ENCODE results near the gene CXorf38.

CXorf38 gene, protein sequence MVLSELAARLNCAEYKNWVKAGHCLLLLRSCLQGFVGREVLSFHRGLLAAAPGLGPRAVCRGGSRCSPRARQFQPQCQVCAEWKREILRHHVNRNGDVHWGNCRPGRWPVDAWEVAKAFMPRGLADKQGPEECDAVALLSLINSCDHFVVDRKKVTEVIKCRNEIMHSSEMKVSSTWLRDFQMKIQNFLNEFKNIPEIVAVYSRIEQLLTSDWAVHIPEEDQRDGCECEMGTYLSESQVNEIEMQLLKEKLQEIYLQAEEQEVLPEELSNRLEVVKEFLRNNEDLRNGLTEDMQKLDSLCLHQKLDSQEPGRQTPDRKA

DNA sequence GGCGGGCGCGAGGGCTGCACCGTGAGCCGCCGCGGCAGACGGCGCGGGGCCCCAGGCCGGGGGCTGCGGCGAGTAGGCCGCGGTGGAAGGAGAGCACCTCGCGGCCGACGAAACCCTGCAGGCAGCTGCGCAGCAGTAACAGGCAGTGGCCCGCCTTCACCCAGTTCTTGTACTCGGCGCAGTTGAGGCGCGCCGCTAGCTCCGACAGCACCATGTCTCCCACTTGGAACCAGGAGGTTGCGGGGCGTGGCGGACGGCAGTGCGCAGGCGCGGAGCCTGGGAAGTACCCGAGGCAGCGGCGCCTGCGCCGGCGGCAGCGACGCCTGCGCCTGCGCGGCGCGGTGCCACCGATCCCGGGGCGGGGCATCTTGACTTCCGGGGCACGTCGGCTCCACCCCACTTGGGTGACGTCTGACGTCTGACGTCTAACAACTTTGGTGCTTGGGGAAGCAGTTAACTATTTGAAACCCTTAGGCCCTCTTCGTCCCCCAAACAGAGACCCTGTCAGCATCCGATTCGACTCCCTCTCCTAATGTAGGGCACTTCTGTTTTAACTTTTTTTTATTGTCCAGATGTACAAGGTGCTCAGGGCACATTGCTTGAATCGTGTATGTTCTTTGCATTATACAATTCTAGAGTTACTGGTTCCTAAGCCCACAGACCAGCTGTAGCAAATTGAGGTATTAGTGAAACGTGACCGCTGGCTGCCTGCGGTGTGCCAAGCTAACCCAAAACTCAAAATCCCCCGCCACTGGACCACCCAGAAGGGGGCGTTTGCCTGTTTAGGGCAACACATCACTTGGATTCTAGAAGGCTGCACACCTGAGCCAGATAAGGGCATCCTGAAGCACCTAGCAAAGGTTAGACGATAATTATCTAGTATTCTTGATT, at the start of gene CXorf38:
Gene CXorf38 (minus strand): TSS at position 255 of the 891 bp plus-strand sequence. CDS start 41 bp downstream, at position 214.
- DNase-seq (ENCODE audit: low spot score) = peak; percentile 77

DNA sequence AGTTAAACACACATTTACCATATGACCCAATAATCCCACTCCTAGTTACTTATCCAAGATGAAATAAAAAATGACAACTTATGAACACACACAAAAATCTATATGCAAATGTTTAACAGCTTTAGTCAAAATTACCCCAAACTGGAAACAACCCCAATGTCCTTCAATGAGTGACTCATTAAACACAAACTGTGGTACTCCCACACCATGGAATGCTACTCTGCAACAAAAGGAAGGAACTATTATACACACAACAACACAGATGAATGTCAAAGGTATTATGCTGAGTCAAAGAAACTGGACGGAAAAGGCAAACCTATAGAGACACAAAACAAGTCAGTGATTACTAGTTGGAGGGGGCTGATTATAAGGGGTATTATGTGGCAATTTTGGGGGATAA, 47.4 kb upstream of the CXorf38 start:
- no peak for DNase-seq (ENCODE audit: low spot score)

DNA sequence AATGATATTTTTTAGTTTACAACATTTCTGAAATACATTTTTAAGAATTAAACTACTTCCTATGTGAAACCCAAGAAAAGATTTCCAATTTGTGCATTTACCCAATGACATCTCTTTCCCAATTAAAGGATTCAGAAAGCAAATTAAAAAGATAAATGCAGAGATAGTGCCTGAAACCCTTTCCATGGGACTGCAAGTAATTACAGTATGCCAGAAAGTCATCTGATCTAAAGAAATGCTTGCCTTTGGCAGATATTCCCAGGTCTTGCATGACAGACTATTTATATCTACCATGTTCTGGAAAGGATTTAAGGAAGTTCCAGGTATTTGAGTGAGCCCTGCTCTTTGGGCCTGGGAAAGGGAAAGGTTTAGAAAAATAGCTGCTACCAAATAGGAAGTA, 41.6 kb upstream of the CXorf38 start:
- no peak for DNase-seq (ENCODE audit: low spot score)

DNA sequence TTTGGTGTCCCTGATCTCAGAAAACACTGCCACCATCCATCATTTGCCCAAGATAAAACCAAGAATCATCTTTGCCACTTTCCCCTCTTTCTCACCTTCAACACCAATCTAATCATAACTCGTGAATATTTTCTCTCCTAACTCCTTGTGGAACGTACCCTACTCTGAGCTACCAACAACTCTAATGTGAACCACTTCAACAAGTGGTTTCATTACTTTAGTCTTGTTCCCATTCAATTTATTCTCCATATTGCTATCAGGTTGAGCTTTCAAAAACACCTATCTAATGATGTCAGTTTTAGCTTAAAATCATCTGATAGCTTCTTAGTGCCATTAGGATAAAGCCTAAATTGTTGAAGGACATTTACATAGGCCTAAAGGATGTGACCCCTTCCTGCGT, 39.8 kb upstream of the CXorf38 start:
- DNase-seq (ENCODE audit: low spot score) = no peak

DNA sequence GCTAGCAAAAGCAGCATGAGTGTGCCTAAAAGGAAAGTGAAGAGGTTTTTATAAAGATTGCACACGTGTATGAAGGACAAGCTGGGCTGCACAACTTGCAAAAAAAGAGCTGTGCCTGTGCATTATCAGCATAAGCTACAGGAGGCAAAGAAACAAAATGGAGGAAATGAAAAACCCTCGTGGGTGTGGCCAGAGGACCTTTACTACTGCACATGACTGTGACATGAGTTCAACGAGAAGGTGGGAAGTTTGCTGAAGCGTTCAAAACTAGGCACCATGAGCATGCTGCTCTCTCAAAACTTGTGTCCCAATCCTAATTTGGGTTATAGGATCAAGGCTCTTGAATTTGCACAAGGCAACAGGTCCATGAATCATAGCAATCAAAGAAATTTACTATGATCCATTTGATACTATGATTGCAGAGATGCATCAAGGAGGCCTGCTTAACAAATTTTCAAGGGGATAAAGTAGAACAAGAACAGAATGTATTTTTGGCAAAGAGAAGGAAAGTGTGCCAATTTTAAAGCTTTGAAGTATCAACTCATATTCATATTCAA, 38.1 kb upstream of the CXorf38 start:
- no peak for DNase-seq (ENCODE audit: low spot score)

DNA sequence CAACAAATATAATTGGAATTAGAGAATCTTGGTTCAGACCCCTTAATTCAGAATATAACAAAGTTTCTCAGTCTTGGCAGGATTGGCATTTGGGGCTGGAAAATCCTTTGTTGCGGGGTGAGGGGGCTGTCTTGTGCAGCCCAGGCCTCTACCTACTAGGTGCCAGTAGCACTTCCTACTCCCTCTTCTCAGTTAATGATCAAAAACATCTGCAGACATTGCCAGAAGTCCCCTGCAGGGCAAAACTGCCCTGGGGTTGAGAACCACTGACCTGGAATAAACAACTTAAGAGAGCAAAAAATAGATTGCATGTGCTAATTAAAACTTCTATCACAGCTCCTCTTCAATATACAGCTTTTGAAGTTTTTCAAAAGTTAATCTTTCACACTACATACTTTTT, 36.7 kb upstream of the CXorf38 start:
- no peak for DNase-seq (ENCODE audit: low spot score)

DNA sequence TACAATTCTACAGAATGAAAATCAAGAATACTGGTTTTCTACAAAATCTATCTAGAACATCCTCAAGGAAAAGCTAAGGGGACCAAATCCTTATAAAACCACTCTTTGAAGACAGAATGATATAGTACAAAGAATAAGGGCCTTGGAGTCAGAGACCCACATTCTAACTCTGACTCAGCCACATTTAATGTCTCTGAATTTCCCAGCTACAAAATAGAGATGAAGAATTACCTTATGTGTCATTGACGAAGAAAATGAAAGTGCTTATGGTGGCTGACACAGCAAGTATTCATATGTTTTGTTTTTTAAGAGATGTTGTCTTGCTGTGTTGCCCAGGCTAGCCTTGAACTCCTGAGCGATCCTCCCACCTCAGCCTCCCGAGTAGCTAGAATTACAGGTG, 35.9 kb upstream of the CXorf38 start:
- no peak for DNase-seq (ENCODE audit: low spot score)

DNA sequence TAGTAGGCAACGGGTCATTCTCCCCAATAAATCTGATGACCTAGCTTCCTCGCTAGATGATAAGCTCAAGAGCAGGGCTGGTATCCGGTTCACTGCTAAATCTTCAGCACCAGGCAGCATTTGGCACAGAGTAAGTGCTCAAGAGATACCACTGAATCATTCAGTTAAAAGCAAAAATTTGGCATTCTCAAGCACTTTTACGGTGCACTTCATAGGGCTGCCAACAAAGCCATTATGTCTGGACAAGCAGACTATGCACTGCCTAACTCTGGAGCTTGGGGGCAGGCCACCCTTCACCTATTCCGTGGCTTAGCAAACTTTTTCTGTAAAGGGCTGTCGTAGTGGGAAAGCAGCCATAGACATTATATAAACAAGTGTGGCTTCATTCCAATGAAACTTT, 23.8 kb upstream of the CXorf38 start:
- no peak for DNase-seq (ENCODE audit: low spot score)

DNA sequence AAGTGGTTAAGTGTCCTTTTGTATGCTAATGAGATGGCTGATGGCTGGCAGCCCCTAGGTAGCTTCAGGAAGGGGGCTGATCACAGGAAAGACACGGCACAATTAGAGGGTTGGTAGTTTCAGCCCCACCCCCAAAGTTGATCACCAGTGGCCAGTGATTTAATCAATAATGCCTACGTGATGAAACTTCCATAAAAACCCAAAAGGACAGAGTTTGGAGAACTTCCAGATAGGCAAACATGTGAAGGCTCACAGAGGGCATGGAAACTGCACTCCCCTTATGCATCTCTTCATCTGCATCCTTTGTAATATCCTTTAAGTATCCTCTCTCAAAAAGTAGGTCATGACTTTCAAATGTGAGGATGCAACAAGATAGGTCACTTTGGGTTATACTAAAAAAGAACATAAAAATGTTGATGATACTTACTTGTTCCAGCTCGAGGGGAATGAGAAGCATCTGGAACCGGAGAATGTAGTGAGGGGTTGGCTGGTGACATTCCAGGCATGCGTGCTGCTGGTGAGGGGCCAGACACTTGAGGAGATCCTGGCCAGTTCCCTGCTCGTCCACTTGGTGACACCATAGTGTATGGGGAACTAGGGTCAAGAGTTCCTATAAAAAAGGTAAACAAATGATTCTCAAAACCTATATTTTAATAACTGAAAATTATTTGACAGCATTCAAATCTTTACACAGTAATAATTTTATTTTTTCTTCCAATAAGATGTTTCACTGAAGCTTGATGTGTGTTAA, 16.7 kb upstream of the CXorf38 start:
- DNase-seq (ENCODE audit: low spot score) = no peak

DNA sequence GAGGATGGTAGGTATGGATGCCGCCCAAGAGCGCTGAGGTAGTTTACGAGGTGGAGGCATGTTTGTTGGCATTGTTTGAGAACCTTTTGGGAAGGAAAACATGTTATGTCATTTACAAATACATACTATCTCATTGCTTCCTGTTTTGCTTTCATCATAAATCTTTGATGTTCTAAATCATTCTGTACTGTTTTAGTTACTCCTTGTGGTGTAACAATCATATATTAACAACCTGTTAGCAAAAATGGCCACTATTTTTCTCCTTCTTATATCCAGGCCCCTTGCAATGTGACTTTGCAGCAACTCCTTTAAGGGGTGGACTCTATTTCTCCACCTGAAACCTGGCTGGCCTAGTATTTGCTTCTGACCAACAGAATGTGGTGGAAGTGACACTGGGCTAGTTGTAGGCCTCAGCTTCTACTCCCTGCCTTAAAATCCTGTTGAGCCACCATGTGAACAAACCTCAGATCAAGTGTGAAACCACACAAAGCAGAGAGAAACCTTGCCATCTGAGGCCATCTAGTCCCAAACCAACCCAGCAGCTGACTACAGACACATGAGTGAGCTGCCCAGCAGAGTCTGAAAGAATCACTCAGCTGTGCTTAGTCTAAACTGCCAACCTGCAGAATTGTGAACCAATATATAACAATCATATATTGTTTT, 15.8 kb upstream of the CXorf38 start:
- no peak for DNase-seq (ENCODE audit: low spot score)

DNA sequence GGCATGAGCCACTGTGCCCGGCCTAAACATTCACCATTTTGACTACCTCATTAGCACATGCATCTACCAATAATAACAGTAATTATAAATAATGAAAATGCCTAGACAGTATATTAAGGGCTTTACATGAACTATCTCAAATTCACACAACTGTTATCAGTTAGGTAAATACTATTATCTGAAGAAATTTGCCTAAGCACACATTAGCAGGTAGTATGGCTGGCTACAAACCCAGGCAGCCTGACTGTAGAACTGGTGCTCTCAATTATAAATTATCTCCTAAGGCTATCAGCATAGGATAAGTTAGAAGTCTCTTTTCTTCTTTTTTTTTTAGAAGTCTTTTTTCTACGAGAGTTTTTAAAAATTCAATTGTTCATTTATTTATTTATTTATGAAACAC, 14.1 kb upstream of the CXorf38 start:
- DNase-seq (ENCODE audit: low spot score) = no peak

DNA sequence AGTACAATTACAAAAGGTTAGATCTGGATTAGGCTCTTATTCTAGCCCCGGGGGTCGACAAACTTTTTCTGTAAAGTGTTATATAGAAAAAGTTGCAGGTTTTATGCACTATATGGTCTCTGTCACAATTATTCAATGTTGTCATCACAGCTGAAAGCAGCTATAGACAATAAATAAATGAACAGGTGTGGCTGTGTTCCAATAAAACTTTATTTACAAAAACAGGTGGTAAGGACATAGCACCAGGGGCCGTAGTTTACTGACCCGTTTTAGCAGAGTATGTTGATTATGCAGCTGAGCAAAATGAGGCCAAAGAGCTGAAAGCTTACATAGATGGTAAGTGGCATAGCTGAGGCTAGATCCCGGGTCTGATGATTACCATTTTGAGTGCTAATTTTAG, 13.0 kb upstream of the CXorf38 start:
- DNase-seq (ENCODE audit: low spot score) = no peak

DNA sequence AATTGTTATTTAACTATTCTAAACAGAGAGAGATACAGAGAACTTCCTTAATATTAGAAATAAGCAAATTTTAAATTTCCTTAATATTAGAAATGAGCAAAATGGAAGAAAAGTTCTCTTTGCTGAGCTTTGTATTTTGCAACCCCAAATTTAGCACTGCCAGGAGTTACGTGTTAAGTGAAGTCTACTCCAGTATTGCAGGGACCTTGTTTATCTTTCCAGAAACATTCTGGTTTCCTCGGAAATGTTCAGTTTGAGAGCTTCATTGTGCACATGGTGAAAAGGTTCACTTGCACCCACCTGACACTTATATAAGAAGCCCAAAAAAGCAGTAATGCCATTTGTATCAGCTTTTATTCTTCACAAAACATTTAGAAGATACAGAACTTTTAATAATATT, 6.2 kb upstream of the CXorf38 start:
- no peak for DNase-seq (ENCODE audit: low spot score)

DNA sequence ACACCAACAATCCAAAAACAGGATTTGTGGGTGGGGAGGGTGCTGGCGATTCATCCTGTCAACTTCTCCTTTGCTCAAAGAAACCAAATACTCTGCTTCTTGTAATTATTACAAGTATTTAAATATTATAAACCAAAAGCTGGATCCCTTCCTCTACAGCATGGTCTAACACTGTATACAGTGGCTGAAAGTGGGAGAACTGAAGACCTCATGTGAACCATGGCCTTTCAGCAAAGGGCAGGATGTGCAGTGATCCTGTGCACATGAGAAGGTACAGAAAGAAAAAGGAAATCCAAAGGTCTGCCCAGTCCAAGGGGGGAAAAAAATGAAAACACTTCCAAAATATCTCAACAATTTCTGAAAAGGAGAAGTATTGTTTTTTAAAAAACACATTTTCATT, 5.3 kb upstream of the CXorf38 start:
- no peak for DNase-seq (ENCODE audit: low spot score)

DNA sequence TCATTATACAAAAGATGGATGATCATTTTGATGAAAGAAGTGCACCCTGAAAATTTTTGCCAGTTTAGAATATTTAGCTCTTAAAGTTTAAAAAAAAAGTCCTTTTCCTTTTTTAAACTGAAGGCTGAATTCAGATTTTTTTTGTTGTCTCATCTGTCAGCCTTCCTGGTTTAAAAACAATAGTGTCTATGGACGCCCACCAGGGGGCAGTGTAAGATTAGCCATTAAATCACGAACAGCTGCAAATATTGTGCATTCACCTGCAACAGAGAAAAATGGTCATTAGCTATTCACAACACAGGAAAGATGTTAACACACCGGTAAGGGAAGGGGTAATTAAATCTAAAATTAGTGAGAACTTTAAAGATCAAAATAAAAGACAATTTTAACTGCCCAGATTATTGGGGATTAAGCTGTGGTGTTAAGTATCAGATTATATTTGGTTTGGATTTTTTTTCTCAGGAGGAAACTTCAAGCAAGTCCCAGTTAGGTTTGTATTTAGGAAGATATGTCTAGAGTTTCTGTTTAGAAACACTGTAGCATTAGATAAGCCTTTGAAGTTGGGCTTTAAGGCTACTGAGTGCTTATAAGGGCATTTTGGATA, 4.4 kb upstream of the CXorf38 start:
- peak; percentile 63 for DNase-seq (ENCODE audit: low spot score)

DNA sequence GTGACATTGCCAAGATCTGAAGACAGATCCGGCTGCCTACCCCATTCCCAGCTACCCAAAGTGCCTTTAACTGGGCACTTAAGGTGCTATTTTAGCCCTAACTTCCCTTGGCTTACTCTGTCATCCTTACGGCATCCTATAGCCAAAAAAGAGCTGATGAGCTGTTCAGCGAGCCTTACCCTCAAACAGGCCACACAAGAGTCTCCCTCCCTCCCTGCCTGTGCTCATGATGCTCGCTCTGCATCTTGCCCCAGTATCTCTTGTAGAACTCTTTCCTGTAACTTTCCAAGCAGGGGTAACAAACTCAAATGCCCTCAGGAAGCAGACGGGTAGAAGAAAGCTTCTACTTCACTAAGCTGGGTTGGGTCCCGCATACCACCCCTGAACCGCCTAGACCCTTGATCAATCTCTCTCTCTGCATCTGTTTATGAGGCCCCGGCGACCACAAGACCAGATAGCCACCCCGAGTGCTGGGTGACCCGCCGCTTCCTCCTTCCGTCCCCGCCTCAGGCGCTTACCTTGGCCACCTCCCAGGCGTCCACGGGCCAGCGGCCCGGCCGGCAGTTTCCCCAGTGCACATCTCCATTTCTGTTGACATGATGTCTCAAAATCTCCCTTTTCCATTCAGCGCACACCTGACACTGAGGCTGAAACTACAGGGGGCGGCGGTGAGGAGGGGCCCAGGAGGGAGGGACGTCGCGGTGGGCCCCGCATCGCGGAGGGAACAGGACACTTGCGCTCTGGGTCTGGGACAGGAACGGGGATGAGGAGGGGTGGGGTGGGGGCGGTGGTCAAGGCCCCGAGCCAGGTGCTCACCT, 663 bp downstream of the CXorf38 start:
- DNase-seq (ENCODE audit: low spot score) = no peak

DNA sequence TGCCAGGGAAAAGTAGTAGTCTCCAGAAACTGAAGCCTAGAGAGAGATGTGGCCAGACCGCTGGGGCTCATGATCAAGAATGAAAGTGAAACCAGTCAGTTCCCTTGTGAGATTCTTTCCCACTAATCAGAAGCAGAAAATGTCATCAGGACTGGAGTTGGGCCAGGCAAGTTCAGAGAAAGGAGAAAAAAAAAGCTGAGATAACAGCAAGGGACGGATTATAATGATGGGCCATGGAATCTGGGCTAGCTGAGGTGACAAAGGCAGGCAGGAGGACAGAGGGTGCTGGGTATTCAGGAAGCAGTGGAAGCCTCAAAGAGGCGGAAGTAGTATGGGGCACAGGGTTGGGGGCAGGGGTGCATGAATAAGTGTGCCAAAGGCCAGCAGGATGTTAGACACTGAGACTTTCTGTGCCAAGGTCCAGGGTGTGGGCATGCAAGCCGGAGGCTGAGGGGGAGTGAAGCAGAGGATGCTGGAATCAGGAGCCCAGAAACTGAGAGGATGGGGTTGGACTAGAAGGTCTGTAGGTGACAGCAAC, 2.5 kb downstream of the CXorf38 start:
- peak; percentile 43 for DNase-seq (ENCODE audit: low spot score)

DNA sequence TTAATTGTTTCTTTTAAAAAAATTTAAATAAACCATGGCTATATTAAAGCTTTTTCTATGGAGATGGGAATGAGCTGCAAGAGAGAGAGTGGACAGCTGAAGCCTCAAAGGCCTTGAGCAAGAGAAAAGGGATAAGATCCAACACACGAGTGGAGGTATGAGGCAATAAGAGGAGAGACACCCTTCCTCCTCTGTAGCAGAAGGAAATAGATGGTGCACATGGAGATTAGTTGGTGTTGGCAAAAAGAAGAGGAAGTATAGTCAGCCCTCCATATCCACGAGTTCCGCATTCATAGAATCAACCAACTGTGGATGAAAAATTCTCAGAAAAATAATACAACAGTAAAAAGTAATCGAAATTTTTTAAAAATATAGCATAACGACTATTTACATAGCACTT, 3.2 kb downstream of the CXorf38 start:
- no peak for DNase-seq (ENCODE audit: low spot score)

DNA sequence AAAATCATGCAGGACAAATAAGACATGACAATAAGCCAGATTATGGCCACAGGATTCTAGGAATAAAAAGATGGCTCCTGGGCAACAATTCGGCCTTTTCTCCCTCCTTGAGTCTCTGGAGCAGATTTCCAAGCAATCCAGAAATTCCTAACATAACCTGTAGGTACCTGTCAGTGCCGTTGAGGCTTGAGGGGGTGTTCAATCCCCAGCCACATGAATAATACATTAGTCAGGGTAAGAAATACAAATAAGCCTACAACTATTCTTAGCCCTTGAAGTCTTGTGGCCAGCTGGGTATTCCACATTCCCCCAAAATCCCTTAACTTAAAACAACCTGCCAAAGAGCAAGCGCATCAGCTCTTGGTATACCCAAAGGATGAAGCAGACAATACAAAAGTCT, 9.7 kb downstream of the CXorf38 start:
- DNase-seq (ENCODE audit: low spot score) = no peak

DNA sequence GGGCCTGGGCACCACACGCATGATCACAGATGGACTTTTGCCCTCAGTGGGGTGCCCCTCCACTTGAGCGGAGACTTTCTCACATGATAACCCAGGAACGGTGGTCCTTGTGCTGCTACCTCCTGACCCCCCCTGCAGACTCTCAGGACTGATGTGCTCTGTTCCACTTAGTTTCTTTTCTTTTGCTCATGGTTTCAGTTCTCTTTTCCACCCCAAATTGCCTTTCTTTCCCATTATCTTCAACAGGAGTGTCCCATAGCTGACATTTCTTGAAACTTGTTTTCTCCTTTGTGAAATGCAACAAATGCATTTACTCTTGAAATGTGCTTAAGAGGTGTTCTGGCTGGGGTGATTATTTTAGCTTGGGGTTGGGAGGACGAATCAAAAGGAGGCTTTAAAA, 15.2 kb downstream of the CXorf38 start:
- no peak for DNase-seq (ENCODE audit: low spot score)
